Measurements from ENCODE around the gene GLI3.

GLI3 gene

GRCh38 chr7:42162560-42163325, 74.3 kb downstream of the GLI3 start:
- H3K9me3 Mint-ChIP-seq, result no peaks in the 10 kb centered on the region
- H3K4me1 Mint-ChIP-seq, result no peaks in the 10 kb centered on the region
- H3K36me3 Mint-ChIP-seq, result no peaks in the 10 kb centered on the region
- no peak overlapping the region for H3K4me3 Mint-ChIP-seq
- CTCF ChIA-PET, result no interaction called here
- DNase-seq, result no peak
- H3K27me3 Mint-ChIP-seq, result no peaks in the 10 kb centered on the region
- no peak overlapping the region for H3K27ac Mint-ChIP-seq

- H3K27ac Mint-ChIP-seq, result no peak overlapping the region
These were observed 75.3 kb downstream of the GLI3 start for GRCh38 chr7:42161719-42162118.

GRCh38 chr7:42161110-42161509, 75.9 kb downstream of the GLI3 start:
- no peaks in the 10 kb centered on the region for H3K27me3 Mint-ChIP-seq
- DNase-seq, result no peak
- no peaks in the 10 kb centered on the region for H3K9me3 Mint-ChIP-seq
- no peak overlapping the region for H3K27ac Mint-ChIP-seq
- no peak overlapping the region for H3K4me3 Mint-ChIP-seq
- CTCF ChIA-PET, result no interaction called here
- no peaks in the 10 kb centered on the region for H3K36me3 Mint-ChIP-seq
- H3K4me1 Mint-ChIP-seq, result no peaks in the 10 kb centered on the region

More at GRCh38 chr7:42161719-42162118, 75.3 kb downstream of the GLI3 start:
- DNase-seq, result no peak
- Mint-ChIP-seq H3K27me3 (no peaks in the 10 kb centered on the region), H3K4me3 (no peak overlapping the region), H3K36me3 (no peaks in the 10 kb centered on the region), H3K9me3 (no peaks in the 10 kb centered on the region), H3K4me1 (no peaks in the 10 kb centered on the region)
- CTCF ChIA-PET, result no interaction called here

- CTCF ChIA-PET, result no interaction called here
- H3K27me3 Mint-ChIP-seq, result no peaks in the 10 kb centered on the region
- H3K27ac Mint-ChIP-seq, result no peak overlapping the region
- H3K9me3 Mint-ChIP-seq, result no peaks in the 10 kb centered on the region
- DNase-seq, result no peak
- no peak overlapping the region for H3K4me3 Mint-ChIP-seq
- H3K36me3 Mint-ChIP-seq, result no peaks in the 10 kb centered on the region
- H3K4me1 Mint-ChIP-seq, result no peaks in the 10 kb centered on the region
These were observed 77.9 kb downstream of the GLI3 start for GRCh38 chr7:42159130-42159529.

GRCh38 chr7:42156967-42157721, 79.9 kb downstream of the GLI3 start:
- Mint-ChIP-seq H3K4me1 (no peaks in the 10 kb centered on the region), H3K27ac (no peak overlapping the region), H3K4me3 (no peak overlapping the region), H3K27me3 (no peaks in the 10 kb centered on the region), H3K9me3 (no peaks in the 10 kb centered on the region), H3K36me3 (no peaks in the 10 kb centered on the region)
- no peak for DNase-seq
- CTCF ChIA-PET, result interaction anchor here (0.7 kb wide), 1 partner anchor 18 kb away, joined by 3 read pairs; no protein-coding TSS in a partner anchor

- no peak overlapping the region for H3K27ac Mint-ChIP-seq
- no peaks in the 10 kb centered on the region for H3K9me3 Mint-ChIP-seq
- H3K36me3 Mint-ChIP-seq, result no peaks in the 10 kb centered on the region
- CTCF ChIA-PET, result no interaction called here
- no peak overlapping the region for H3K4me3 Mint-ChIP-seq
- no peak for DNase-seq
- no peaks in the 10 kb centered on the region for H3K27me3 Mint-ChIP-seq
- H3K4me1 Mint-ChIP-seq, result no peaks in the 10 kb centered on the region
These were observed 80.6 kb downstream of the GLI3 start for GRCh38 chr7:42156291-42156865.

GRCh38 chr7:42155584-42156290, 81.3 kb downstream of the GLI3 start:
- no peak overlapping the region for H3K4me3 Mint-ChIP-seq
- no peaks in the 10 kb centered on the region for H3K9me3 Mint-ChIP-seq
- CTCF ChIA-PET, result no interaction called here
- DNase-seq, result no peak
- H3K27me3 Mint-ChIP-seq, result no peaks in the 10 kb centered on the region
- H3K36me3 Mint-ChIP-seq, result no peaks in the 10 kb centered on the region
- H3K27ac Mint-ChIP-seq, result no peak overlapping the region
- H3K4me1 Mint-ChIP-seq, result no peaks in the 10 kb centered on the region

GRCh38 chr7:42154173-42154572, 82.8 kb downstream of the GLI3 start:
- Mint-ChIP-seq H3K4me1 (no peaks in the 10 kb centered on the region), H3K27ac (no peak overlapping the region), H3K27me3 (no peaks in the 10 kb centered on the region), H3K36me3 (no peaks in the 10 kb centered on the region), H3K4me3 (no peak overlapping the region), H3K9me3 (no peaks in the 10 kb centered on the region)
- CTCF ChIA-PET, result no interaction called here
- DNase-seq, result no peak

- CTCF ChIA-PET, result no interaction called here
- H3K27ac Mint-ChIP-seq, result no peak overlapping the region
- DNase-seq, result no peak
- H3K36me3 Mint-ChIP-seq, result no peaks in the 10 kb centered on the region
- H3K4me1 Mint-ChIP-seq, result no peaks in the 10 kb centered on the region
- H3K27me3 Mint-ChIP-seq, result peaks cover 5% of the 10 kb centered on the region
- H3K4me3 Mint-ChIP-seq, result no peak overlapping the region
- H3K9me3 Mint-ChIP-seq, result no peaks in the 10 kb centered on the region
These were observed 84.4 kb downstream of the GLI3 start for GRCh38 chr7:42152329-42153205.

GRCh38 chr7:42151309-42151708, 85.7 kb downstream of the GLI3 start:
- no peak for DNase-seq
- Mint-ChIP-seq H3K4me3 (no peak overlapping the region), H3K4me1 (no peaks in the 10 kb centered on the region), H3K9me3 (no peaks in the 10 kb centered on the region), H3K36me3 (no peaks in the 10 kb centered on the region), H3K27ac (no peak overlapping the region), H3K27me3 (peaks cover 5% of the 10 kb centered on the region)
- CTCF ChIA-PET, result no interaction called here

- H3K4me1 Mint-ChIP-seq, result no peaks in the 10 kb centered on the region
- no peak overlapping the region for H3K4me3 Mint-ChIP-seq
- CTCF ChIA-PET, result no interaction called here
- DNase-seq, result no peak
- H3K27me3 Mint-ChIP-seq, result peaks cover 5% of the 10 kb centered on the region
- H3K36me3 Mint-ChIP-seq, result no peaks in the 10 kb centered on the region
- H3K9me3 Mint-ChIP-seq, result no peaks in the 10 kb centered on the region
- H3K27ac Mint-ChIP-seq, result no peak overlapping the region
These were observed 91.5 kb downstream of the GLI3 start for GRCh38 chr7:42145539-42145938.

GRCh38 chr7:42144604-42145003, 92.4 kb downstream of the GLI3 start:
- no peaks in the 10 kb centered on the region for H3K9me3 Mint-ChIP-seq
- H3K4me1 Mint-ChIP-seq, result no peaks in the 10 kb centered on the region
- no peak overlapping the region for H3K4me3 Mint-ChIP-seq
- DNase-seq, result no peak
- peaks cover 8% of the 10 kb centered on the region for H3K27me3 Mint-ChIP-seq
- CTCF ChIA-PET, result no interaction called here
- no peak overlapping the region for H3K27ac Mint-ChIP-seq
- no peaks in the 10 kb centered on the region for H3K36me3 Mint-ChIP-seq

- no peaks in the 10 kb centered on the region for H3K4me1 Mint-ChIP-seq
- peaks cover 7% of the 10 kb centered on the region for H3K27me3 Mint-ChIP-seq
- CTCF ChIA-PET, result no interaction called here
- no peak for DNase-seq
- no peak overlapping the region for H3K27ac Mint-ChIP-seq
- no peaks in the 10 kb centered on the region for H3K9me3 Mint-ChIP-seq
- no peak overlapping the region for H3K4me3 Mint-ChIP-seq
- H3K36me3 Mint-ChIP-seq, result no peaks in the 10 kb centered on the region
These were observed 93.1 kb downstream of the GLI3 start for GRCh38 chr7:42143711-42144600.
